GM13977 (cell line): ENCODE data around the gene CDH8.

ENCODE experiments used
- DNase-seq: peaks from one replicate; pipeline ENCODE4 v3.0.0; 2012; ENCODE audit warnings: low spot score
- in situ Hi-C: fragments of 300-500 bp; cut with MboI; formaldehyde crosslinking; loops from one replicate; pipeline ENCODE4 v1.12.0; 2022; ENCODE audit warnings: low sequenced_read_pairs, low pct_unique_long_range_greater_than_20kb, mixed read lengths, inconsistent platforms; ENCODE audit not compliant: unreplicated experiment
- TF ChIP-seq, protein P1 (sequence below): IDR thresholded peaks from 2 replicates; pipeline ENCODE4 v1.5.1; 2012; ENCODE audit warnings: mild to moderate bottlenecking, control low read depth; ENCODE audit not compliant: insufficient read depth; ENCODE audit errors: extremely low read depth, missing control alignments

Gene CDH8

DNA sequence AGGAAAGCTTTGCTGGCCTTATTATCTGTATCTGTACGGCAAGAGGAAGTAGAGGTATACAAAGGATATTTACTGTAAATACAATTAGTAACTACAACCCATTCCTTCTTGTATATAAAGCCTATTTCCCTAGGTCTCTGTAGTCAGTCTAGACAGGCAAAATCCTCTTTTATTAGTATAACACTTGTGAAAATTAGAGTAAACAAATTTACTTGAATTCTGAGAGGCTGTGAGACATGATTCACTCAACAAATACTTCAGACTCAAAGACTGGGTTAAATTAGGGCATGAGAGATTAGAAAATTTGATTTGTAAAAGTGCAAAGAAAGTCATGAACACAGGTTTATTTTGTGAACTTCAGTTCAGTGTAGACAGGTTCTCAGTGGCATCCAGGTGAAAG lies 30.9 kb upstream of the CDH8 start:
- in situ Hi-C loops = no loop called here
- TF ChIP-seq, protein P1, sequence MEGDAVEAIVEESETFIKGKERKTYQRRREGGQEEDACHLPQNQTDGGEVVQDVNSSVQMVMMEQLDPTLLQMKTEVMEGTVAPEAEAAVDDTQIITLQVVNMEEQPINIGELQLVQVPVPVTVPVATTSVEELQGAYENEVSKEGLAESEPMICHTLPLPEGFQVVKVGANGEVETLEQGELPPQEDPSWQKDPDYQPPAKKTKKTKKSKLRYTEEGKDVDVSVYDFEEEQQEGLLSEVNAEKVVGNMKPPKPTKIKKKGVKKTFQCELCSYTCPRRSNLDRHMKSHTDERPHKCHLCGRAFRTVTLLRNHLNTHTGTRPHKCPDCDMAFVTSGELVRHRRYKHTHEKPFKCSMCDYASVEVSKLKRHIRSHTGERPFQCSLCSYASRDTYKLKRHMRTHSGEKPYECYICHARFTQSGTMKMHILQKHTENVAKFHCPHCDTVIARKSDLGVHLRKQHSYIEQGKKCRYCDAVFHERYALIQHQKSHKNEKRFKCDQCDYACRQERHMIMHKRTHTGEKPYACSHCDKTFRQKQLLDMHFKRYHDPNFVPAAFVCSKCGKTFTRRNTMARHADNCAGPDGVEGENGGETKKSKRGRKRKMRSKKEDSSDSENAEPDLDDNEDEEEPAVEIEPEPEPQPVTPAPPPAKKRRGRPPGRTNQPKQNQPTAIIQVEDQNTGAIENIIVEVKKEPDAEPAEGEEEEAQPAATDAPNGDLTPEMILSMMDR = no peak
- DNase-seq = no peak

- in situ Hi-C loops = no loop called here
- TF ChIP-seq, protein P1 = no peak
- DNase-seq = no peak
These were observed 30.5 kb upstream of the CDH8 start for GRCh38 chr16:62066747-62067146.

DNA sequence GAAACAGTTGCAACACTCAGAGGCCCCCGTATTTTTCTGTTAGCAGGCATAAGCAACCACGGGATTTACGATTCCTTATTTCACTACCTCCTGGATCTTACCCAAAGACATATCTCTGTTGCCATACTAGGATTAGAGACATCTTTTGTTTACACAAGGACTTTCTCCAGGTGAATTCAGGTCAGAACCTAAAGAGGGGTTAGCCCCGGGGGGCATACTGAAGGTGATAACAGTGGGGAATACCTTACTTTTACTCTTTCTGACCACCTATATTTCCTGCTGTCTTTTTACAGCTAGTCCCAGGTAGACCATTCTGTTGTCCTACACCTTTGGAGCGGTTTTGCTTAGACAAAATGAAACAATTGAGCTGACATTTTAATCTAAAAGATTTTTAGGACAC lies 27.9 kb upstream of the CDH8 start:
- TF ChIP-seq, protein P1 = no peak
- DNase-seq = no peak
- in situ Hi-C loops = no loop called here

GRCh38 chr16:62060089-62060488 lies 23.9 kb upstream of the CDH8 start:
- TF ChIP-seq, protein P1 = no peak
- in situ Hi-C loops = no loop called here
- no peak for DNase-seq

DNA sequence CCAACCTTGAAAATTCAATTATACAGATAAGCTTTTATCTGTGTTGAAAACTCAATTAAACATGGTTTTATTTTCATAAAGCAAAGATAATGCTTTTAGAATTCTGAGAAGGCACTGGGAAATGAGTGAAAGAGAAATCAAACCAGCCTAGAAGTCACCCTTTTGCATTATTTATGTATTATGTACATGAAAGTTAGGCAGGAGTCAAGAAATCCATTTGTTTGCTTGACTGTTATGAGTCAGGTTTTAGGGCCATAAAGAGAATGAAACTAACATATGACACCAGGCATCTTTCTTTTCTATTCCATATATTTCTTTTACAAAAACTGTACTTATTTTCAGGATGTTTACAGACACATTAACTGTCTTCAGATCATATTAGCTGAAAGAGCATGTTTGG lies 23.3 kb upstream of the CDH8 start:
- TF ChIP-seq, protein P1 = no peak
- in situ Hi-C loops = no loop called here
- no peak for DNase-seq

DNA sequence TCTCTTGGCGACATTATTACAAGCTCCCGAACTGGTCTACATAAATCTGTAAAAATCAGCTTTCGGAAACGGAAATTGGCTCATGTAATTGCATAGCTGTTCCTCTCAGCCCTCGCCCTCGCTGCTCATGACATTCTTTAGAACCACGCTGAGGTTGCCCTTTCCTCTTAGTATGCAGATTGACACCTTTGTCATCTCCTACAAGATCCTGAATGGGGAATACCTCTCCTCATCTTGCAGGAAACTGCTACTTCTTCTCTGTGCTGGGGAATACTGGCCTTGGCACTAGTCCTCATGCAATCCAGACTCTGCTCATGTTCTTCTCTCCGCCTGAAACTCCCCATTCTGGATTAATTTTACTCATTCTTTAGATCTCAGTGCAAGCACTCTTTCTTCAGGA lies 22.2 kb upstream of the CDH8 start:
- no peak for DNase-seq

More for the DNA sequence above, 22.2 kb upstream of the CDH8 start:
- TF ChIP-seq, protein P1 = no peak
- in situ Hi-C loops = no loop called here
